Ishikawa (cell line): ENCODE measurements around the gene PON3.

Experiments used
- CEBPB ChIP-seq: IDR thresholded peaks from 2 replicates; pipeline ENCODE4 v1.6.1; 2012
- CREB1 ChIP-seq: IDR thresholded peaks from 2 replicates; pipeline ENCODE4 v1.6.1; 2012; ENCODE audit warnings: low read depth
- EGR1 ChIP-seq: IDR thresholded peaks from 2 replicates; pipeline ENCODE4 v1.6.1; 2012
- EP300 ChIP-seq: IDR thresholded peaks from 2 replicates; pipeline ENCODE4 v1.6.1; 2012; ENCODE audit warnings: borderline replicate concordance
- FOXM1 ChIP-seq: IDR thresholded peaks from 2 replicates; pipeline ENCODE4 v1.6.1; 2012; ENCODE audit warnings: low read depth, borderline replicate concordance
- NFIC ChIP-seq: IDR thresholded peaks from 2 replicates; pipeline ENCODE4 v1.6.1; 2012
- RAD21 ChIP-seq: IDR thresholded peaks from 2 replicates; pipeline ENCODE4 v1.6.1; 2012; ENCODE audit warnings: low read depth
- TAF1 ChIP-seq: IDR thresholded peaks from 2 replicates; pipeline ENCODE4 v1.6.1; 2012; ENCODE audit warnings: low read depth, mild to moderate bottlenecking
- TCF12 ChIP-seq: IDR thresholded peaks from 2 replicates; pipeline ENCODE4 v1.6.1; 2012; ENCODE audit warnings: low read depth
- TEAD4 ChIP-seq: IDR thresholded peaks from 2 replicates; pipeline ENCODE4 v1.6.1; 2012
- YY1 ChIP-seq: IDR thresholded peaks from 2 replicates; pipeline ENCODE4 v1.6.1; 2012; ENCODE audit warnings: low read depth
- ZBTB7A ChIP-seq: IDR thresholded peaks from 2 replicates; pipeline ENCODE4 v1.6.1; 2012; ENCODE audit warnings: low read depth
- TF ChIP-seq, protein P1 (sequence below): IDR thresholded peaks from 2 replicates; pipeline ENCODE4 v1.6.1; 2012
- TF ChIP-seq, protein P2 (sequence below): IDR thresholded peaks from 2 replicates; pipeline ENCODE4 v1.6.1; 2012
- TF ChIP-seq, protein P3 (sequence below): IDR thresholded peaks from 2 replicates; pipeline ENCODE4 v1.6.1; 2012; ENCODE audit warnings: low read depth, mild to moderate bottlenecking

Gene PON3

DNA sequence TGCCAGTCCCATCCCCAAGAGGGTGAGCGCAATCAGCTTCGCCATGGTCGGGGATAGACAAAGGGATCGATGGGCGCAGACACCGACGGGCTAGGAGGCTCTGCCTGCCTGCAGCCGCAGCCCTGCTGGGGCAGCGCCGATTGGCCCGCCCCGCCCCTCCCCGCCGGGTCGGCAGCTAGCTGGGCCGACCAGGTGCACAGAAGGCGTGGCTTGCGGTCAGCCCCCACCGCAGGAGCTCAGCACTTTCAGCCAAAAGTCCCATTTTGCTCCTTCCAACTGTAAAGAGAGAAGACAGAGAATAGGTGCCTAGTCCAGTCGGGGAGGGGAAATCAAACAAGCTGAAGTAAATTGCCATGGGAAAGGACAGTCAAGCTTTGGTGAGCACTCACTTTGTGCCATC, 71.7 kb downstream of the PON3 start, which contains the start of gene PON1:
Gene PON1 (minus strand): TSS at position 102 of the 400 bp plus-strand sequence. CDS start 57 bp downstream, at position 45.
- no peak for TF ChIP-seq TEAD4
- no peak for TF ChIP-seq TAF1
- no peak for TF ChIP-seq YY1
- TF ChIP-seq CEBPB = no peak
- TF ChIP-seq TCF12 = no peak
- TF ChIP-seq EP300 = no peak
- TF ChIP-seq, protein P1, sequence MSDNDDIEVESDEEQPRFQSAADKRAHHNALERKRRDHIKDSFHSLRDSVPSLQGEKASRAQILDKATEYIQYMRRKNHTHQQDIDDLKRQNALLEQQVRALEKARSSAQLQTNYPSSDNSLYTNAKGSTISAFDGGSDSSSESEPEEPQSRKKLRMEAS = no peak
- no peak for TF ChIP-seq RAD21
- TF ChIP-seq, protein P2, sequence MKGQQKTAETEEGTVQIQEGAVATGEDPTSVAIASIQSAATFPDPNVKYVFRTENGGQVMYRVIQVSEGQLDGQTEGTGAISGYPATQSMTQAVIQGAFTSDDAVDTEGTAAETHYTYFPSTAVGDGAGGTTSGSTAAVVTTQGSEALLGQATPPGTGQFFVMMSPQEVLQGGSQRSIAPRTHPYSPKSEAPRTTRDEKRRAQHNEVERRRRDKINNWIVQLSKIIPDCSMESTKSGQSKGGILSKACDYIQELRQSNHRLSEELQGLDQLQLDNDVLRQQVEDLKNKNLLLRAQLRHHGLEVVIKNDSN = no peak

DNA sequence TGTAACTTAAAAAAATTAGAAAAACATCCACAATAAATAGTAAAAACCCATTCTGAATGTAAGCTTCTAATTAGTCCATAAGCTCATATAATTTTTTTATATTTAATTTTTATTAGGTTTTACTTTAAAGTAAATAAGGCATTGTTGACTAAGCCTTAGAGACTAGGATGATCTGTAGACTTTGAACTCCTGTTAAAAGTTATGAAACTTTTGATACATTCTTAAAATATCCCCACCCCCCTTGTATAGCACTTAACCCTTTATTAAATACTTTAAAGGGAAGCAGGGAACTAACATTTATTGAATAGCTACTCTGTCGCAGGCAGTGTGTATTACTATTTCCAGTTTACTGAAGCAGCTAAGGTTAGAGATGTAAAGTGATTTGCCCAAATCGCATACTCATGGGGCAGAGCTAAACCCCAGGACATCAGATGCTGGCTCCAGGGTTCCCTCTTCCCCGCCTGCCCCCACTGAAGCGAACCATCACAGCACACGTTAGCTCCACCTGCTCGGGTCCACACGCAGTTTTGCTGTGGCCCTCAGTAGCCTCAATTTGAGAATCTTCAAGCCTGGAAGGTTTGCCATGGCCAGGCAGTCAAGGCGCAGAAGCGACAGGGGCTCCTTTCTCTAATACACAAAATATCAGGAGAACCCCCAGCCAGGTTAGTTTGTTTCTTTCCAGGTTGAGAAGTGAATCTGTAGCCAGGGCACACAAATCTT, 72.6 kb downstream of the PON3 start:
- TF ChIP-seq CEBPB (no peak), FOXM1 (no peak), ZBTB7A (no peak), TEAD4 (no peak), YY1 (no peak), NFIC (no peak), EGR1 (no peak), CREB1 (no peak), EP300 (no peak), RAD21 (no peak), TAF1 (no peak), TCF12 (no peak)
- TF ChIP-seq, protein P1 = no peak
- TF ChIP-seq, protein P3, sequence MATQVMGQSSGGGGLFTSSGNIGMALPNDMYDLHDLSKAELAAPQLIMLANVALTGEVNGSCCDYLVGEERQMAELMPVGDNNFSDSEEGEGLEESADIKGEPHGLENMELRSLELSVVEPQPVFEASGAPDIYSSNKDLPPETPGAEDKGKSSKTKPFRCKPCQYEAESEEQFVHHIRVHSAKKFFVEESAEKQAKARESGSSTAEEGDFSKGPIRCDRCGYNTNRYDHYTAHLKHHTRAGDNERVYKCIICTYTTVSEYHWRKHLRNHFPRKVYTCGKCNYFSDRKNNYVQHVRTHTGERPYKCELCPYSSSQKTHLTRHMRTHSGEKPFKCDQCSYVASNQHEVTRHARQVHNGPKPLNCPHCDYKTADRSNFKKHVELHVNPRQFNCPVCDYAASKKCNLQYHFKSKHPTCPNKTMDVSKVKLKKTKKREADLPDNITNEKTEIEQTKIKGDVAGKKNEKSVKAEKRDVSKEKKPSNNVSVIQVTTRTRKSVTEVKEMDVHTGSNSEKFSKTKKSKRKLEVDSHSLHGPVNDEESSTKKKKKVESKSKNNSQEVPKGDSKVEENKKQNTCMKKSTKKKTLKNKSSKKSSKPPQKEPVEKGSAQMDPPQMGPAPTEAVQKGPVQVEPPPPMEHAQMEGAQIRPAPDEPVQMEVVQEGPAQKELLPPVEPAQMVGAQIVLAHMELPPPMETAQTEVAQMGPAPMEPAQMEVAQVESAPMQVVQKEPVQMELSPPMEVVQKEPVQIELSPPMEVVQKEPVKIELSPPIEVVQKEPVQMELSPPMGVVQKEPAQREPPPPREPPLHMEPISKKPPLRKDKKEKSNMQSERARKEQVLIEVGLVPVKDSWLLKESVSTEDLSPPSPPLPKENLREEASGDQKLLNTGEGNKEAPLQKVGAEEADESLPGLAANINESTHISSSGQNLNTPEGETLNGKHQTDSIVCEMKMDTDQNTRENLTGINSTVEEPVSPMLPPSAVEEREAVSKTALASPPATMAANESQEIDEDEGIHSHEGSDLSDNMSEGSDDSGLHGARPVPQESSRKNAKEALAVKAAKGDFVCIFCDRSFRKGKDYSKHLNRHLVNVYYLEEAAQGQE = no peak
- TF ChIP-seq, protein P2 = no peak

DNA sequence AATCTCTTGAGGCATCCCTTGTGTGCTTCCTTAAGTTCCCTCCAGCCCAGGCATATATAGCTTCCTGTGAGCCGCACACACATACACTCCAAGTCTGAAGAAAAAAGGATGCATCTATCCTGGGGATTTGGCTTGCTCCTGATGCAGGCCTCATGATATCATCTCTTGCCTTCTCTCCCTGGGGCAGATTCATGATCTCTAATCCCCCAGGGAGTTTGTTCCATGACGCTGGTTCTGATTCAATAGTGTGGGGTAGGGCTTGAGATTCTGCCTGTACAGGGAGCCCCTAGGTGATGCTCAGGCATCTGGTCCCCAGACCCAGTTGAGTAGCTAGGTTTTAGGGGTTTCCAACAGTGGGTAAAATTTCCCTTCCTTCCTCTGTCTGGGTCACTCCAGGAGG, 73.3 kb downstream of the PON3 start:
- TF ChIP-seq FOXM1 (no peak), CREB1 (no peak), YY1 (no peak)
- TF ChIP-seq, protein P3 = no peak

DNA sequence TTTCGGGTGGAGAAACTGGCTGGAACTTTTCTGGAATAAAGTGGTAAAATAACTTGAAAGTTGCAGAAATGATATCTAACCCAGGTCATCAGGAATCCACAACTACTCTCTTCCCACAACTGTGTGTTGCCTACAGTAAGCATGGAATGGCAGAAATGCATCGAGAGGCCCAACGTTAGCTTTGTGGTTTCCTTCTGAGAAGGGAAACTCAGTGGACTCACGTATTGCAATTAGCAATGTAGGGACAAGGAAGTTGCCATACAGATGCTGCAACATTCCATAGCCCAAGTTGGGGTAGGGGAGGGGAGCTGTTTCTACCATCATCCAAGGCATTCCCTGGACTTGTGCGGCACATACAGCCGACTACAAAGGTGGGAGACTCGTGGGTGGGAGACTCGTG, 73.8 kb downstream of the PON3 start:
- TF ChIP-seq, protein P2 = no peak
- TF ChIP-seq, protein P1 = no peak
- TF ChIP-seq NFIC (no peak), RAD21 (no peak), ZBTB7A (no peak), TCF12 (no peak)

DNA sequence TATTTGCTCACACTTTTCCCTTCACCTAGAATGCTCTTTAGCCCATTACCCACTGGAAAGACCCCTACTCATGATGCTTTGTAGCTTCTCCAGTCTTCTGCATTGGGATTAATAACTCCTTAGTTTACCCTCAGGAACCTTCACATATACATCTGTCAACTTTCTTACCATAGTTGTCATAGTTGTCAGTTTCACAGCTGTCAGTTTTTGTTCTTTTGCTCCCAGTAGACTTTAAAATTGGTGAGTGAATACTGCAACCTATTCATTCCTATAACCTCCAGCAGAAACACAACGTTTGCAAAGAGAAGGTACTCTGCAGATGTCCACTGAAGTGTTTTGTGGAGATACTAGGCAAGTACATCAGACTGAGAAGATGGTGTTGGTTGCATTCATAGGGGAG, 74.5 kb downstream of the PON3 start:
- TF ChIP-seq, protein P2 = no peak
- TF ChIP-seq FOXM1 (no peak), EGR1 (no peak), EP300 (no peak), TAF1 (no peak)

DNA sequence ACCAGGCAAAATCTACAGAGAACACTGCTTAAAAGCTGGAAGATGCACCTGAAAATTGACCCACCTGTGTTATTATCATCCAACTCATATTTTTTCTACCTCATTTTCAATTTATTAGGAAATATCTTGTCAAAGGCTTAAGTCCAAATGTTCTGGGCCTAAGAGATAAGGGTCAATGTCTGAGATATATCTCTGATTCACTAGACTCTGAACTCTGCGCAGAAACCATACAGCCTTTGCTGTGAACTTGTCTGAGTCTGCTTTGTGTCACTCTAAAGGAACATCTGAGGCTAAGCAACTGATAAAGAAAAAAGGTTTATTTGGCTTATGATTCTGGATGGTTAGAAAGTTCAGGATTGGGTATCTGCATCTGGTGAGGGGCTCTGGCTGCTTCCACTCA, 75.5 kb downstream of the PON3 start:
- no peak for TF ChIP-seq FOXM1
- TF ChIP-seq RAD21 = no peak
- no peak for TF ChIP-seq TAF1
- no peak for TF ChIP-seq CEBPB
- no peak for TF ChIP-seq TEAD4
